Measurements from ENCODE around the gene GALNT13. TPM values are rescaled to one million over a fixed set of nuclear protein-coding genes. Genes with fewer than 3 reads are reported as not detected.

The GALNT13 gene
- total RNA-seq, 1 experiment from 2014 or later, result not detected

GRCh38 chr2:154067124-154067523 lies 195.4 kb downstream of the GALNT13 start:
- Mint-ChIP-seq H3K27ac (ENCODE audit: unreplicated experiment) (no peak overlapping the region), H3K4me3 (ENCODE audit: low read depth, unreplicated experiment) (no peak overlapping the region), H3K4me1 (ENCODE audit: low read depth, unreplicated experiment) (no peaks in the 10 kb centered on the region), H3K36me3 (ENCODE audit: insufficient read depth, unreplicated experiment) (no peaks in the 10 kb centered on the region), H3K9me3 (ENCODE audit: low read depth, unreplicated experiment) (peaks cover 5% of the 10 kb centered on the region), H3K27me3 (ENCODE audit: unreplicated experiment) (no peaks in the 10 kb centered on the region)
- no TSS peak for BruUV-seq (replicated peaks)
- no peak for TF ChIP-seq CTCF (IDR thresholded peaks at IDR 0.05; ENCODE audit: unreplicated experiment)
- intact Hi-C loops (cut with micrococcal nuclease; ENCODE audit: unreplicated experiment), result no loop called here
- CTCF ChIA-PET, result no interaction called here
- no peak for DNase-seq

DNA sequence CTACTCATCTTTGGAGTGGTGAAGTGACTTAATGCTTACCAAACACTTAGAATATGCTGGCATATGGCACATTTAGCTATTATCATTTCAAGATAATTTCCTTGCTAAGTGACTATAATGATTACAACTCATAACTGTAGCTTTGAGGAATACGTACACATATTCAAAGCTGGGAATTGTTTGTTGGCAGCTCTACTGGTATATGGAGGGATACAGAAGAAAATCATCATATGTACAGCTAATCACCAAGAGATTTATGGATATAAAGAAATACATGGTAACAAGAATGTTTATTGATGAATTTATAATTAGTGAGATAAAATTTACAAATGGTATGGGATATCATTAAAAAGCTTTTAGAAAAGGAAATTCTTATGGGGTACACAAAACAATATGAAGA lies 207.2 kb downstream of the GALNT13 start:
- Mint-ChIP-seq H3K36me3 (ENCODE audit: insufficient read depth, unreplicated experiment) (no peaks in the 10 kb centered on the region), H3K9me3 (ENCODE audit: low read depth, unreplicated experiment) (no peaks in the 10 kb centered on the region), H3K27ac (ENCODE audit: unreplicated experiment) (no peak overlapping the region), H3K27me3 (ENCODE audit: unreplicated experiment) (no peaks in the 10 kb centered on the region), H3K4me3 (ENCODE audit: low read depth, unreplicated experiment) (no peak overlapping the region), H3K4me1 (ENCODE audit: low read depth, unreplicated experiment) (no peaks in the 10 kb centered on the region)
- DNase-seq, result no peak
- no TSS peak for BruUV-seq (replicated peaks)
- intact Hi-C loops (cut with micrococcal nuclease; ENCODE audit: unreplicated experiment), result no loop called here
- no peak for TF ChIP-seq CTCF (IDR thresholded peaks at IDR 0.05; ENCODE audit: unreplicated experiment)
- CTCF ChIA-PET, result no interaction called here

- Mint-ChIP-seq H3K4me3 (ENCODE audit: low read depth, unreplicated experiment) (no peak overlapping the region), H3K4me1 (ENCODE audit: low read depth, unreplicated experiment) (no peaks in the 10 kb centered on the region), H3K36me3 (ENCODE audit: insufficient read depth, unreplicated experiment) (no peaks in the 10 kb centered on the region), H3K9me3 (ENCODE audit: low read depth, unreplicated experiment) (no peaks in the 10 kb centered on the region), H3K27me3 (ENCODE audit: unreplicated experiment) (no peaks in the 10 kb centered on the region), H3K27ac (ENCODE audit: unreplicated experiment) (no peak overlapping the region)
- no peak for DNase-seq
- TF ChIP-seq CTCF (IDR thresholded peaks at IDR 0.05; ENCODE audit: unreplicated experiment), result no peak
- intact Hi-C loops (cut with micrococcal nuclease; ENCODE audit: unreplicated experiment), result no loop called here
- BruUV-seq (replicated peaks), result no TSS peak
- CTCF ChIA-PET, result no interaction called here
Measured at GRCh38 chr2:154092571-154092970, 220.8 kb downstream of the GALNT13 start.

- CTCF ChIA-PET, result no interaction called here
- Mint-ChIP-seq H3K4me3 (ENCODE audit: low read depth, unreplicated experiment) (no peak overlapping the region), H3K27me3 (ENCODE audit: unreplicated experiment) (no peaks in the 10 kb centered on the region), H3K4me1 (ENCODE audit: low read depth, unreplicated experiment) (no peaks in the 10 kb centered on the region), H3K27ac (ENCODE audit: unreplicated experiment) (no peak overlapping the region), H3K9me3 (ENCODE audit: low read depth, unreplicated experiment) (no peaks in the 10 kb centered on the region), H3K36me3 (ENCODE audit: insufficient read depth, unreplicated experiment) (no peaks in the 10 kb centered on the region)
- no peak for TF ChIP-seq CTCF (IDR thresholded peaks at IDR 0.05; ENCODE audit: unreplicated experiment)
- intact Hi-C loops (cut with micrococcal nuclease; ENCODE audit: unreplicated experiment), result no loop called here
- no peak for DNase-seq
- no TSS peak for BruUV-seq (replicated peaks)
Measured at GRCh38 chr2:154093856-154094255, 222.1 kb downstream of the GALNT13 start.
